Gastroesophageal sphincter (tissue), 3 donors: ENCODE measurements around the gene NHLRC3.

Source experiments
- EP300 ChIP-seq: sonication (generic); formaldehyde crosslinking; IDR thresholded peaks from one replicate; pipeline ENCODE4 v1.6.1; 2017; ENCODE audit warnings: antibody characterized with exemption, mild to moderate bottlenecking
- TF ChIP-seq, protein P1 (sequence below), 4 experiments: fragments of 200-600 bp in 2 of 4; fragments of 450-650 bp in 2 of 4; sonication (generic) in 1 of 4; IDR thresholded peaks; one replicate each; pipeline ENCODE4 v1.5.1; 2017 to 2019; ENCODE audit warnings: antibody characterized with exemption in 4 of 4, mild to moderate bottlenecking in 2 of 4, moderate library complexity in 2 of 4

GRCh38 chr13:39025433-39025839 lies 12.8 kb upstream of the NHLRC3 start:
- no peak for TF ChIP-seq EP300
- TF ChIP-seq, protein P1, sequence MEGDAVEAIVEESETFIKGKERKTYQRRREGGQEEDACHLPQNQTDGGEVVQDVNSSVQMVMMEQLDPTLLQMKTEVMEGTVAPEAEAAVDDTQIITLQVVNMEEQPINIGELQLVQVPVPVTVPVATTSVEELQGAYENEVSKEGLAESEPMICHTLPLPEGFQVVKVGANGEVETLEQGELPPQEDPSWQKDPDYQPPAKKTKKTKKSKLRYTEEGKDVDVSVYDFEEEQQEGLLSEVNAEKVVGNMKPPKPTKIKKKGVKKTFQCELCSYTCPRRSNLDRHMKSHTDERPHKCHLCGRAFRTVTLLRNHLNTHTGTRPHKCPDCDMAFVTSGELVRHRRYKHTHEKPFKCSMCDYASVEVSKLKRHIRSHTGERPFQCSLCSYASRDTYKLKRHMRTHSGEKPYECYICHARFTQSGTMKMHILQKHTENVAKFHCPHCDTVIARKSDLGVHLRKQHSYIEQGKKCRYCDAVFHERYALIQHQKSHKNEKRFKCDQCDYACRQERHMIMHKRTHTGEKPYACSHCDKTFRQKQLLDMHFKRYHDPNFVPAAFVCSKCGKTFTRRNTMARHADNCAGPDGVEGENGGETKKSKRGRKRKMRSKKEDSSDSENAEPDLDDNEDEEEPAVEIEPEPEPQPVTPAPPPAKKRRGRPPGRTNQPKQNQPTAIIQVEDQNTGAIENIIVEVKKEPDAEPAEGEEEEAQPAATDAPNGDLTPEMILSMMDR (IDR thresholded peaks at IDR 0.05), result no peak
